HepG2 (cell line): ENCODE measurements around the gene HYCC2. TPM values are rescaled to one million over a fixed set of nuclear protein-coding genes. Genes with fewer than 3 reads are reported as not detected.

Experiments
- ELF4 ChIP-seq: sonication (generic); formaldehyde crosslinking; IDR thresholded peaks from 2 replicates; pipeline ENCODE4 v1.5.0; 2020; ENCODE audit warnings: missing genetic modification reagents, mild to moderate bottlenecking, moderate library complexity, borderline replicate concordance
- HOXD1 ChIP-seq: sonication (generic); formaldehyde crosslinking; IDR thresholded peaks from 2 replicates; pipeline ENCODE4 v1.5.0; 2020; ENCODE audit warnings: missing genetic modification reagents
- KDM5A ChIP-seq: fragments of 200-600 bp; sonication (generic); IDR thresholded peaks from 2 replicates; pipeline ENCODE4 v1.7.0; 2018; ENCODE audit warnings: antibody characterized with exemption, mild to moderate bottlenecking, low read length, borderline replicate concordance
- MED13 ChIP-seq: sonication (generic); formaldehyde crosslinking; IDR thresholded peaks from 2 replicates; pipeline ENCODE4 v1.5.0; 2020; ENCODE audit warnings: missing genetic modification reagents
- RBFOX2 ChIP-seq: fragments of 200-400 bp; formaldehyde crosslinking; IDR thresholded peaks from 2 replicates; pipeline ENCODE4 v1.6.1; 2017; ENCODE audit warnings: low read depth, mild to moderate bottlenecking, low read length
- ZNF703 ChIP-seq: sonication (generic); formaldehyde crosslinking; IDR thresholded peaks from 2 replicates; pipeline ENCODE4 v1.5.1; 2020; ENCODE audit warnings: missing genetic modification reagents, mild to moderate bottlenecking, moderate library complexity, borderline replicate concordance
- polyA plus RNA-seq, 8 experiments: library from polyadenylated mRNA; depleted of rRNA in 3 of 8; stranded (reverse) in 7 of 8; unstranded in 1 of 8; fragments of >200 nt; fragmentation: Illumina TruSeq in 4 of 8; extraction: Trizol in 4 of 8; gene quantifications; 2 replicates each; pipeline versions ENCODE4 v1.2.1 to v1.2.3, GENCODE V29; 2011 to 2016; ENCODE audit warnings: low read depth in 4 of 8, missing spikeins in 1 of 8, mixed read lengths in 1 of 8; ENCODE audit not compliant: insufficient read depth in 1 of 8
- total RNA-seq, 5 experiments: library from RNA; depleted of rRNA; stranded (reverse); fragments of >200 nt; fragmentation: Illumina TruSeq; extraction: Trizol; gene quantifications; 2 replicates each; pipeline ENCODE4 v1.2.3, GENCODE V29; 2016; ENCODE audit warnings: low read depth in 1 of 5
- TF ChIP-seq, protein P1 (sequence below): sonication (generic); formaldehyde crosslinking; IDR thresholded peaks from 2 replicates; pipeline ENCODE4 v1.4.0; 2020; ENCODE audit warnings: missing genetic modification reagents, borderline replicate concordance
- TF ChIP-seq, protein P2 (sequence below): sonication (generic); formaldehyde crosslinking; IDR thresholded peaks from 2 replicates; pipeline ENCODE4 v1.4.0; 2020; ENCODE audit warnings: missing genetic modification reagents
- TF ChIP-seq, protein P3 (sequence below): IDR thresholded peaks from 2 replicates; pipeline ENCODE4 v1.6.1; 2016; ENCODE audit warnings: missing compliant biosample characterization, missing genetic modification reagents, borderline replicate concordance

The HYCC2 gene
- total and polyA plus RNA-seq, 2 of the 13 experiments (the other 11 are each of a cell fraction or from before 2014, with no cell fraction given): 4.7 to 13.9 TPM

DNA sequence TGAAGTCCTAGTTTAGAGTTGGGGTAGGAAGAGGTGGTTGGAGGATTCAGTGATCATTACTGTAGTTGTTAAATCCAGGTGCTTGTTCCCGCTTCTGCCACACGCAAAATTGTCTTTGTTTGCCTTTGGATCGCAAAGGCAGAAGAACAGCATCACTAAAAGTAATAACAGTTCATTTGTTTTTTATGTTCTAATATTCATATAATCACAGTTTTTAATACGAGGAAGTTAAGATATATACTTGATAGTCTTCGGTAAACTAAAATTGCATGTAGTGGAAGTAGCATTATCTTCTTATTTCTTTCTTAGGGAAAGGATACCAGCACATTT is 695 bp upstream of the HYCC2 start (continued):
- TF ChIP-seq, protein P1, sequence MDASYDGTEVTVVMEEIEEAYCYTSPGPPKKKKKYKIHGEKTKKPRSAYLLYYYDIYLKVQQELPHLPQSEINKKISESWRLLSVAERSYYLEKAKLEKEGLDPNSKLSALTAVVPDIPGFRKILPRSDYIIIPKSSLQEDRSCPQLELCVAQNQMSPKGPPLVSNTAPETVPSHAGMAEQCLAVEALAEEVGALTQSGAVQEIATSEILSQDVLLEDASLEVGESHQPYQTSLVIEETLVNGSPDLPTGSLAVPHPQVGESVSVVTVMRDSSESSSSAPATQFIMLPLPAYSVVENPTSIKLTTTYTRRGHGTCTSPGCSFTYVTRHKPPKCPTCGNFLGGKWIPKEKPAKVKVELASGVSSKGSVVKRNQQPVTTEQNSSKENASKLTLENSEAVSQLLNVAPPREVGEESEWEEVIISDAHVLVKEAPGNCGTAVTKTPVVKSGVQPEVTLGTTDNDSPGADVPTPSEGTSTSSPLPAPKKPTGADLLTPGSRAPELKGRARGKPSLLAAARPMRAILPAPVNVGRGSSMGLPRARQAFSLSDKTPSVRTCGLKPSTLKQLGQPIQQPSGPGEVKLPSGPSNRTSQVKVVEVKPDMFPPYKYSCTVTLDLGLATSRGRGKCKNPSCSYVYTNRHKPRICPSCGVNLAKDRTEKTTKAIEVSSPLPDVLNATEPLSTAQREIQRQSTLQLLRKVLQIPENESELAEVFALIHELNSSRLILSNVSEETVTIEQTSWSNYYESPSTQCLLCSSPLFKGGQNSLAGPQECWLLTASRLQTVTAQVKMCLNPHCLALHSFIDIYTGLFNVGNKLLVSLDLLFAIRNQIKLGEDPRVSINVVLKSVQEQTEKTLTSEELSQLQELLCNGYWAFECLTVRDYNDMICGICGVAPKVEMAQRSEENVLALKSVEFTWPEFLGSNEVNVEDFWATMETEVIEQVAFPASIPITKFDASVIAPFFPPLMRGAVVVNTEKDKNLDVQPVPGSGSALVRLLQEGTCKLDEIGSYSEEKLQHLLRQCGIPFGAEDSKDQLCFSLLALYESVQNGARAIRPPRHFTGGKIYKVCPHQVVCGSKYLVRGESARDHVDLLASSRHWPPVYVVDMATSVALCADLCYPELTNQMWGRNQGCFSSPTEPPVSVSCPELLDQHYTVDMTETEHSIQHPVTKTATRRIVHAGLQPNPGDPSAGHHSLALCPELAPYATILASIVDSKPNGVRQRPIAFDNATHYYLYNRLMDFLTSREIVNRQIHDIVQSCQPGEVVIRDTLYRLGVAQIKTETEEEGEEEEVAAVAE (CRISPR knock-in tag): no peak
- TF ChIP-seq, protein P2, sequence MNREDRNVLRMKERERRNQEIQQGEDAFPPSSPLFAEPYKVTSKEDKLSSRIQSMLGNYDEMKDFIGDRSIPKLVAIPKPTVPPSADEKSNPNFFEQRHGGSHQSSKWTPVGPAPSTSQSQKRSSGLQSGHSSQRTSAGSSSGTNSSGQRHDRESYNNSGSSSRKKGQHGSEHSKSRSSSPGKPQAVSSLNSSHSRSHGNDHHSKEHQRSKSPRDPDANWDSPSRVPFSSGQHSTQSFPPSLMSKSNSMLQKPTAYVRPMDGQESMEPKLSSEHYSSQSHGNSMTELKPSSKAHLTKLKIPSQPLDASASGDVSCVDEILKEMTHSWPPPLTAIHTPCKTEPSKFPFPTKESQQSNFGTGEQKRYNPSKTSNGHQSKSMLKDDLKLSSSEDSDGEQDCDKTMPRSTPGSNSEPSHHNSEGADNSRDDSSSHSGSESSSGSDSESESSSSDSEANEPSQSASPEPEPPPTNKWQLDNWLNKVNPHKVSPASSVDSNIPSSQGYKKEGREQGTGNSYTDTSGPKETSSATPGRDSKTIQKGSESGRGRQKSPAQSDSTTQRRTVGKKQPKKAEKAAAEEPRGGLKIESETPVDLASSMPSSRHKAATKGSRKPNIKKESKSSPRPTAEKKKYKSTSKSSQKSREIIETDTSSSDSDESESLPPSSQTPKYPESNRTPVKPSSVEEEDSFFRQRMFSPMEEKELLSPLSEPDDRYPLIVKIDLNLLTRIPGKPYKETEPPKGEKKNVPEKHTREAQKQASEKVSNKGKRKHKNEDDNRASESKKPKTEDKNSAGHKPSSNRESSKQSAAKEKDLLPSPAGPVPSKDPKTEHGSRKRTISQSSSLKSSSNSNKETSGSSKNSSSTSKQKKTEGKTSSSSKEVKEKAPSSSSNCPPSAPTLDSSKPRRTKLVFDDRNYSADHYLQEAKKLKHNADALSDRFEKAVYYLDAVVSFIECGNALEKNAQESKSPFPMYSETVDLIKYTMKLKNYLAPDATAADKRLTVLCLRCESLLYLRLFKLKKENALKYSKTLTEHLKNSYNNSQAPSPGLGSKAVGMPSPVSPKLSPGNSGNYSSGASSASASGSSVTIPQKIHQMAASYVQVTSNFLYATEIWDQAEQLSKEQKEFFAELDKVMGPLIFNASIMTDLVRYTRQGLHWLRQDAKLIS (CRISPR knock-in tag): 0 out of 2 replicates have a peak, but pooled peaks have one; percentile 4
- TF ChIP-seq MED13 (CRISPR knock-in tag): peak; percentile 12; the same call in 1 of the 2 replicates
- TF ChIP-seq, protein P3, sequence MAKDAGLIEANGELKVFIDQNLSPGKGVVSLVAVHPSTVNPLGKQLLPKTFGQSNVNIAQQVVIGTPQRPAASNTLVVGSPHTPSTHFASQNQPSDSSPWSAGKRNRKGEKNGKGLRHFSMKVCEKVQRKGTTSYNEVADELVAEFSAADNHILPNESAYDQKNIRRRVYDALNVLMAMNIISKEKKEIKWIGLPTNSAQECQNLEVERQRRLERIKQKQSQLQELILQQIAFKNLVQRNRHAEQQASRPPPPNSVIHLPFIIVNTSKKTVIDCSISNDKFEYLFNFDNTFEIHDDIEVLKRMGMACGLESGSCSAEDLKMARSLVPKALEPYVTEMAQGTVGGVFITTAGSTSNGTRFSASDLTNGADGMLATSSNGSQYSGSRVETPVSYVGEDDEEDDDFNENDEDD (CRISPR knock-in tag): 0 out of 2 replicates have a peak, but pooled peaks have one; percentile 4
- TF ChIP-seq ZNF703 (CRISPR knock-in tag): no peak
- peak; percentile 84; the same call in 1 of the 2 replicates for TF ChIP-seq KDM5A
- TF ChIP-seq HOXD1: no peak
- peak; percentile 34; the same call in 1 of the 2 replicates for TF ChIP-seq RBFOX2
- TF ChIP-seq ELF4: peak; percentile 85; the same call in 1 of the 2 replicates
